ENCODE data around the gene SHH. TPM values are rescaled to one million over a fixed set of nuclear protein-coding genes. Genes with fewer than 3 reads are reported as not detected.

SHH gene
- total and polyA plus RNA-seq, 2 of the 4 experiments (the other 2 are of a cell fraction), result under 0.01 to 0.03 TPM

DNA sequence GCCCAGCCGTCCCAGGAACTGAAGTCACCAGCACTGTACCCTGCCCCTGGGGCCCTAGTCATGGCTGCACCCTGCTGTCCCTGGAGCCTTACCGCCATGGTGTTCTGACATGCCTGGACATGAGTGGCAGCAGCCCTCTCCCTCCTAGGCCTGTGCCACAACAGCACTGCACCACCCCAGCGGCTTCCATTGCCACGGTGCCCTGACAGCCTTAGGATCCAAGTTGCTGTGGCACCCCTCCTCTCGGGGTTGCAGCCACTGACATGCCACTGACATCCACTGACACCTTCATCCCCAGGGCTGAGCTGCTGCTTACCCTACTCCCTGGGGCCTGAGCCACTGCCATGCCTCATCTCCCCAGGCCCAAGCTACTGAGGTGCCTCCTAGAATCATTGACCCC, 39.6 kb upstream of the SHH start:
- TF ChIP-seq RFX5 (IDR thresholded peaks at IDR 0.05; ENCODE audit: low read depth, low read length), result no peak
- no peak for TF ChIP-seq ELK1 (IDR thresholded peaks at IDR 0.05; ENCODE audit: borderline replicate concordance, low read depth, low read length)
- no peak for TF ChIP-seq MAZ (IDR thresholded peaks at IDR 0.05; ENCODE audit: borderline replicate concordance, low read depth, low read length)
- TF ChIP-seq BHLHE40 (IDR thresholded peaks at IDR 0.05; ENCODE audit: low read depth, low read length), result no peak
- no peak for TF ChIP-seq NFE2L2 (IDR thresholded peaks at IDR 0.05; ENCODE audit: low read depth, low read length)
- Histone ChIP-seq H3K27ac (ENCODE audit: insufficient read depth, low read length) (no peak overlapping the region), H4K91ac (ENCODE audit: insufficient read depth, low read depth, low read length) (no peak overlapping the region), H3K27me3 (ENCODE audit: control insufficient read depth, insufficient read depth, low read length) (peaks cover 4% of the 10 kb centered on the region; the same call in 1 of the 2 replicates), H3K9ac (ENCODE audit: low read depth, low read length) (no peak overlapping the region), H3K4me3 (ENCODE audit: insufficient read depth, low read depth, low read length) (no peak overlapping the region), H4K5ac (ENCODE audit: low read depth, low read length) (no peak overlapping the region), H3K23ac (ENCODE audit: low read depth, low read length) (no peak overlapping the region), H3K4me1 (ENCODE audit: control insufficient read depth, insufficient read depth, low read length) (no peaks in the 10 kb centered on the region), H3K9me1 (ENCODE audit: insufficient read depth, low read length) (no peaks in the 10 kb centered on the region), H3K9me3 (ENCODE audit: control insufficient read depth, insufficient read depth, low read length) (peaks cover 10% of the 10 kb centered on the region; the same call in 1 of the 2 replicates), H2BK20ac (ENCODE audit: low read depth, low read length) (no peak overlapping the region), H3K36me3 (ENCODE audit: control insufficient read depth, insufficient read depth, low read length) (no peaks in the 10 kb centered on the region), H4K20me1 (ENCODE audit: insufficient read depth, low read length) (no peaks in the 10 kb centered on the region), H3K14ac (replicated peaks; ENCODE audit: low read depth, low read length) (no peak overlapping the region), H4K8ac (ENCODE audit: low read depth in 2 of 2, low read length in 2 of 2) (no peak overlapping the region), H3K79me1 (ENCODE audit: low read depth in 1 of 2, low read length in 2 of 2) (no peaks in the 10 kb centered on the region), H3K4me2 (ENCODE audit: low read depth, low read length) (no peak overlapping the region), H2BK120ac (ENCODE audit: low read depth, low read length) (no peak overlapping the region), H2AK5ac (ENCODE audit: low read depth, low read length) (no peak overlapping the region), H3K56ac (ENCODE audit: extremely low read depth, insufficient read depth, low read length) (no peak overlapping the region), H2AK9ac (replicated peaks; ENCODE audit: low read depth, low read length, poor library complexity) (no peak overlapping the region), H2AFZ (replicated peaks; ENCODE audit: low read length, poor library complexity) (no peak overlapping the region), H3K18ac (ENCODE audit: low read depth, low read length) (no peak overlapping the region), H2BK15ac (ENCODE audit: low read depth, low read length) (no peak overlapping the region), H3K4ac (ENCODE audit: low read depth, low read length) (no peak overlapping the region), H2BK5ac (ENCODE audit: low read depth, low read length, poor library complexity, severe bottlenecking) (no peak overlapping the region)
- intact Hi-C loops (cut with micrococcal nuclease), result no loop called here
- dilution Hi-C loops (cut with HindIII; ENCODE audit: low sequenced_read_pairs, unreplicated experiment), result no loop called here
- ChIA-PET POLR2A (ENCODE audit: unreplicated experiment) (no interaction called here), CTCF (interaction anchor here (0.7 kb wide), 1 partner anchor 152 kb away, joined by 3 read pairs; no protein-coding TSS in a partner anchor)
- no peak for ATAC-seq (ENCODE audit: low read depth)
- in situ Hi-C loops (cut with MboI; ENCODE audit: low sequenced_read_pairs), result no loop called here
- no peak for DNase-seq
- 44% methylated on average over 3 of the region's 5 CpGs; no CpG with 5 or more reads in 1 of the 2 experiments for WGBS, 2 experiments (ENCODE audit: extremely low coverage in 2 of 2, insufficient read length in 1 of 2)
- no TSS peak for BruUV-seq (replicated peaks)
